ENCODE measurements around the gene SNX11.

Gene SNX11

DNA sequence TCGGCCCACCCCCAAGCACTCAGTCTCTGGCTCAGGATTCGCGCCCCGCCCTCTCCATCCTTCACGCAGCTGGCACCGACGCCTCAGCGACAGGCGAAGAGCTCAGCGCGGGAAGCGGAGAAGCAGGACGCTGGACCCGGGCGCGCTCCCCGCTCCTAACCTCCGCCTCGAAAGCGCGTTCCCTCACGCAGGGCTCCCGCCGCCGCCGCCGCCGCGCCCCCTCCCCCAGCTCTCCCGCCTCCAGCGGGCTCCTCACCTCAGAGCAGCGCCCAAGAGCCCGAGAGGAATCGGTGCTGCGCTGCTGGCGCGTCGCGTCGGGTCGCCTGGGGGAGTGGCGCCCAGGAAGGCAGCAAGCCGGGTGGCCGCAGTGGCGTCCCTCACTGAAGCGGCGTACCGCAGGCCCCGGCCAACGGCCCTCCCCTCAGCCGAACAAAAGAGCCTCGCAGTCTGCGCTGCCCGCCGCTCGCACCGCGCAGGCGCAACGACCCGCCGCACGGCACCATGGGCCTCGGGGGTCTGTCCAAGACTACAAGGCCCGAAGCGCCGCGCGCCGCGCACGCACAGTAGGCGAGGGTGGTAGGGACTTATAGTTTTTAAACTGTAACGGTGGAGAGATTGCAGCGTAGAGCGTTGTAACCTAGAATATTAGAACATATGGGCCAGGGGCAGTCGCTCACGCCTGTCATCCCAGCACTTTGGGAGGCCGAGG lies 6.4 kb upstream of the SNX11 start, which contains the start of gene CBX1 (continued):
- TF ChIP-seq ZNF692 (tag by site-specific recombination; IDR thresholded peaks at IDR 0.05) = peak; percentile 39
- peak; percentile 66; the same call in 1 of the 2 replicates for TF ChIP-seq ZNF610 (tag by site-specific recombination; IDR thresholded peaks at IDR 0.05; ENCODE audit: borderline replicate concordance)
- peak; percentile 83; the same call in 1 of the 2 replicates for TF ChIP-seq ZNF394 (tag by site-specific recombination; IDR thresholded peaks at IDR 0.05; ENCODE audit: borderline replicate concordance)
- no peak for TF ChIP-seq ELK4 (IDR thresholded peaks at IDR 0.05; ENCODE audit: borderline replicate concordance, low read depth, low read length)
- peak; percentile 78 for TF ChIP-seq ZNF335 (tag by site-specific recombination; conservative IDR thresholded peaks at IDR 0.05)
- no peak for TF ChIP-seq ZNF311 (tag by site-specific recombination; IDR thresholded peaks at IDR 0.05; ENCODE audit: borderline replicate concordance)
- no peak for TF ChIP-seq ZNF626 (tag by site-specific recombination; IDR thresholded peaks at IDR 0.05)
- peak; percentile 53; the same call in 1 of the 2 replicates for TF ChIP-seq INSM2 (tag by site-specific recombination; IDR thresholded peaks at IDR 0.05)
- TF ChIP-seq WT1 (tag by site-specific recombination; IDR thresholded peaks at IDR 0.05) = 0 out of 2 replicates have a peak, but pooled peaks have one; percentile 2
- TF ChIP-seq KLF1 (tag by site-specific recombination; IDR thresholded peaks at IDR 0.05) = 0 out of 2 replicates have a peak, but pooled peaks have one; percentile 8
- TF ChIP-seq ZBTB8A (tag by site-specific recombination; IDR thresholded peaks at IDR 0.05) = peak; percentile 78
- TF ChIP-seq ZNF600 (tag by site-specific recombination; IDR thresholded peaks at IDR 0.05) = peak; percentile 88
- no peak for TF ChIP-seq ZNF707 (tag by site-specific recombination; IDR thresholded peaks at IDR 0.05)
- peak; percentile 99 for TF ChIP-seq ZBTB26 (tag by site-specific recombination; optimal IDR thresholded peaks at IDR 0.05)
- TF ChIP-seq GLIS1 (tag by site-specific recombination; IDR thresholded peaks at IDR 0.05) = peak; percentile 43; the same call in 1 of the 2 replicates
- TF ChIP-seq ZNF133 (tag by site-specific recombination; IDR thresholded peaks at IDR 0.05) = 0 out of 2 replicates have a peak, but pooled peaks have one; percentile 23
- TF ChIP-seq, protein P1, sequence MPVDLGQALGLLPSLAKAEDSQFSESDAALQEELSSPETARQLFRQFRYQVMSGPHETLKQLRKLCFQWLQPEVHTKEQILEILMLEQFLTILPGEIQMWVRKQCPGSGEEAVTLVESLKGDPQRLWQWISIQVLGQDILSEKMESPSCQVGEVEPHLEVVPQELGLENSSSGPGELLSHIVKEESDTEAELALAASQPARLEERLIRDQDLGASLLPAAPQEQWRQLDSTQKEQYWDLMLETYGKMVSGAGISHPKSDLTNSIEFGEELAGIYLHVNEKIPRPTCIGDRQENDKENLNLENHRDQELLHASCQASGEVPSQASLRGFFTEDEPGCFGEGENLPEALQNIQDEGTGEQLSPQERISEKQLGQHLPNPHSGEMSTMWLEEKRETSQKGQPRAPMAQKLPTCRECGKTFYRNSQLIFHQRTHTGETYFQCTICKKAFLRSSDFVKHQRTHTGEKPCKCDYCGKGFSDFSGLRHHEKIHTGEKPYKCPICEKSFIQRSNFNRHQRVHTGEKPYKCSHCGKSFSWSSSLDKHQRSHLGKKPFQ (tag by site-specific recombination; IDR thresholded peaks at IDR 0.05) = no peak
- TF ChIP-seq TCF7L2 (IDR thresholded peaks at IDR 0.05; ENCODE audit: borderline replicate concordance, low read depth, low read length) = no peak
- TF ChIP-seq ZSCAN30 (tag by site-specific recombination; IDR thresholded peaks at IDR 0.05) = peak; percentile 91
- peak; percentile 92 for TF ChIP-seq FEZF1 (tag by site-specific recombination; IDR thresholded peaks at IDR 0.05)
- peak; percentile 17; the same call in 1 of the 2 replicates for TF ChIP-seq ZNF629 (tag by site-specific recombination; IDR thresholded peaks at IDR 0.05)
- no peak; the same call in 1 of the 2 replicates for TF ChIP-seq ZFHX2 (tag by site-specific recombination; conservative IDR thresholded peaks at IDR 0.05)
- TF ChIP-seq ZNF792 (tag by site-specific recombination; IDR thresholded peaks at IDR 0.05) = 0 out of 2 replicates have a peak, but pooled peaks have one; percentile 51
- TF ChIP-seq, protein P2, sequence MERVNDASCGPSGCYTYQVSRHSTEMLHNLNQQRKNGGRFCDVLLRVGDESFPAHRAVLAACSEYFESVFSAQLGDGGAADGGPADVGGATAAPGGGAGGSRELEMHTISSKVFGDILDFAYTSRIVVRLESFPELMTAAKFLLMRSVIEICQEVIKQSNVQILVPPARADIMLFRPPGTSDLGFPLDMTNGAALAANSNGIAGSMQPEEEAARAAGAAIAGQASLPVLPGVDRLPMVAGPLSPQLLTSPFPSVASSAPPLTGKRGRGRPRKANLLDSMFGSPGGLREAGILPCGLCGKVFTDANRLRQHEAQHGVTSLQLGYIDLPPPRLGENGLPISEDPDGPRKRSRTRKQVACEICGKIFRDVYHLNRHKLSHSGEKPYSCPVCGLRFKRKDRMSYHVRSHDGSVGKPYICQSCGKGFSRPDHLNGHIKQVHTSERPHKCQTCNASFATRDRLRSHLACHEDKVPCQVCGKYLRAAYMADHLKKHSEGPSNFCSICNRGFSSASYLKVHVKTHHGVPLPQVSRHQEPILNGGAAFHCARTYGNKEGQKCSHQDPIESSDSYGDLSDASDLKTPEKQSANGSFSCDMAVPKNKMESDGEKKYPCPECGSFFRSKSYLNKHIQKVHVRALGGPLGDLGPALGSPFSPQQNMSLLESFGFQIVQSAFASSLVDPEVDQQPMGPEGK (tag by site-specific recombination; IDR thresholded peaks at IDR 0.05) = peak; percentile 90
- TF ChIP-seq ZNF324 (tag by site-specific recombination; IDR thresholded peaks at IDR 0.05) = peak; percentile 85; the same call in 1 of the 2 replicates
